Measurements from ENCODE around the gene CRIP2. TPM values are rescaled to one million over a fixed set of nuclear protein-coding genes. Genes with fewer than 3 reads are reported as not detected.

Gene CRIP2
- total and polyA plus RNA-seq, 2 donors (not counting 1 experiment from before 2014, with no cell fraction given) = 6.0 to 81.6 TPM

- no peaks in the 10 kb centered on the region for H3K4me1 ChIP-seq (ENCODE audit: control insufficient read depth in 2 of 2, insufficient read depth in 2 of 2, low read length in 2 of 2)
- no peaks in the 10 kb centered on the region for H3K27me3 ChIP-seq (replicated peaks in 1 of 4; ENCODE audit: control extremely low read depth in 1 of 4, control insufficient read depth in 3 of 4, insufficient read depth in 4 of 4, low read length in 3 of 4)
- H3K9me3 Mint-ChIP-seq (ENCODE audit: insufficient read depth) = no peaks in the 10 kb centered on the region
- intact Hi-C loops (cut with micrococcal nuclease) = no loop called here
- H3K4me2 ChIP-seq (replicated peaks; ENCODE audit: low read depth, low read length, poor library complexity, severe bottlenecking) = no peak overlapping the region
- no peak overlapping the region for H3K4me3 Mint-ChIP-seq
- H3K27me3 Mint-ChIP-seq = no peaks in the 10 kb centered on the region
- no peak overlapping the region for H3K9ac ChIP-seq (ENCODE audit: low read length)
- ChIA-PET POLR2A (no interaction called here), CTCF (no interaction called here)
- H3K9me3 ChIP-seq (ENCODE audit: control extremely low read depth in 1 of 3, control insufficient read depth in 2 of 3, insufficient read depth in 1 of 3, low read length in 2 of 3) = no peaks in the 10 kb centered on the region
- H2AFZ ChIP-seq (ENCODE audit: insufficient read depth, low read depth, low read length, poor library complexity, severe bottlenecking) = no peak overlapping the region
- H3K4me3 ChIP-seq (ENCODE audit: control extremely low read depth in 1 of 5, extremely low read depth in 1 of 5, insufficient read depth in 1 of 5, low read depth in 2 of 5, low read length in 4 of 5) = no peak overlapping the region
- H3K27ac ChIP-seq (ENCODE audit: low read length in 2 of 2) = no peak overlapping the region
- H4K20me1 ChIP-seq (ENCODE audit: control insufficient read depth, insufficient read depth, low read length, poor library complexity, severe bottlenecking) = peaks cover 33% of the 10 kb centered on the region
- WGBS (ENCODE audit: insufficient coverage) = 86% methylated on average over 13 of the region's 14 CpGs
- ATAC-seq (ENCODE audit: low read depth) (no peak), DNase-seq (no peak)
- H3K27ac Mint-ChIP-seq = no peak overlapping the region
- H3K36me3 ChIP-seq (replicated peaks in 1 of 2; ENCODE audit: control extremely low read depth in 1 of 2, control insufficient read depth in 1 of 2, extremely low read depth in 1 of 2, insufficient read depth in 2 of 2, low read length in 1 of 2) = peaks cover 0 to 42% of the 10 kb centered on the region in 2 experiments
- H3K4me1 Mint-ChIP-seq = no peaks in the 10 kb centered on the region
- TF ChIP-seq EZH2 (IDR thresholded peaks at IDR 0.05; ENCODE audit: borderline replicate concordance, insufficient read depth, low read depth, low read length, poor library complexity, severe bottlenecking) (no peak), CTCF (IDR thresholded peaks at IDR 0.05) (no peak)
- peaks cover 11% of the 10 kb centered on the region for H3K79me2 ChIP-seq (ENCODE audit: control insufficient read depth, insufficient read depth, low read length)
Observed at GRCh38 chr14:105452963-105453362, 21.7 kb upstream of the CRIP2 start.

- intact Hi-C loops (cut with micrococcal nuclease) = no loop called here
- no peak overlapping the region for H3K27ac ChIP-seq (ENCODE audit: low read length in 2 of 2)
- DNase-seq (no peak), ATAC-seq (ENCODE audit: low read depth) (no peak)
- no peak overlapping the region for H3K4me2 ChIP-seq (replicated peaks; ENCODE audit: low read depth, low read length, poor library complexity, severe bottlenecking)
- H2AFZ ChIP-seq (ENCODE audit: insufficient read depth, low read depth, low read length, poor library complexity, severe bottlenecking) = no peak overlapping the region
- no peaks in the 10 kb centered on the region for H3K27me3 ChIP-seq (replicated peaks in 1 of 4; ENCODE audit: control extremely low read depth in 1 of 4, control insufficient read depth in 3 of 4, insufficient read depth in 4 of 4, low read length in 3 of 4)
- Mint-ChIP-seq H3K4me1 (no peaks in the 10 kb centered on the region), H3K27ac (no peak overlapping the region), H3K4me3 (no peak overlapping the region), H3K9me3 (ENCODE audit: insufficient read depth) (no peaks in the 10 kb centered on the region), H3K27me3 (no peaks in the 10 kb centered on the region)
- H3K9me3 ChIP-seq (ENCODE audit: control extremely low read depth in 1 of 3, control insufficient read depth in 2 of 3, insufficient read depth in 1 of 3, low read length in 2 of 3) = no peaks in the 10 kb centered on the region
- H3K9ac ChIP-seq (ENCODE audit: low read length) = no peak overlapping the region
- peaks cover 10% of the 10 kb centered on the region for H3K79me2 ChIP-seq (ENCODE audit: control insufficient read depth, insufficient read depth, low read length)
- H3K36me3 ChIP-seq (replicated peaks in 1 of 2; ENCODE audit: control extremely low read depth in 1 of 2, control insufficient read depth in 1 of 2, extremely low read depth in 1 of 2, insufficient read depth in 2 of 2, low read length in 1 of 2) = peaks cover 0 to 47% of the 10 kb centered on the region in 2 experiments
- TF ChIP-seq EZH2 (IDR thresholded peaks at IDR 0.05; ENCODE audit: borderline replicate concordance, insufficient read depth, low read depth, low read length, poor library complexity, severe bottlenecking) (no peak), CTCF (IDR thresholded peaks at IDR 0.05) (no peak)
- ChIA-PET POLR2A (no interaction called here), CTCF (no interaction called here)
- no peaks in the 10 kb centered on the region for H3K4me1 ChIP-seq (ENCODE audit: control insufficient read depth in 2 of 2, insufficient read depth in 2 of 2, low read length in 2 of 2)
- WGBS (ENCODE audit: insufficient coverage) = 91% methylated on average over 13 of the region's 14 CpGs
- H3K4me3 ChIP-seq (ENCODE audit: control extremely low read depth in 1 of 5, extremely low read depth in 1 of 5, insufficient read depth in 1 of 5, low read depth in 2 of 5, low read length in 4 of 5) = no peak overlapping the region
- H4K20me1 ChIP-seq (ENCODE audit: control insufficient read depth, insufficient read depth, low read length, poor library complexity, severe bottlenecking) = peaks cover 28% of the 10 kb centered on the region
Observed at GRCh38 chr14:105453847-105454246, 20.8 kb upstream of the CRIP2 start.

Measured in B cell (primary cell).